ENCODE measurements around the gene GALNT10.

GALNT10 gene

GRCh38 chr5:154157483-154158378 is 32.8 kb upstream of the GALNT10 start:
- Histone ChIP-seq H3K4me2 (ENCODE audit: low read length) (no peak overlapping the region), H3K27me3 (ENCODE audit: control insufficient read depth, low read length) (peaks cover 19% of the 10 kb centered on the region), H3K36me3 (ENCODE audit: control insufficient read depth, low read length) (no peaks in the 10 kb centered on the region), H3K4me3 (ENCODE audit: low read length) (no peak overlapping the region), H3K9me3 (ENCODE audit: control insufficient read depth, insufficient read depth, low read length) (no peaks in the 10 kb centered on the region), H3K4me1 (ENCODE audit: control insufficient read depth, low read length) (no peaks in the 10 kb centered on the region), H3K79me2 (ENCODE audit: control insufficient read depth, low read length) (no peaks in the 10 kb centered on the region), H3K9me2 (replicated peaks; ENCODE audit: control insufficient read depth, low read length) (no peaks in the 10 kb centered on the region), H3K27ac (ENCODE audit: low read depth, low read length) (no peak overlapping the region), H3F3A (ENCODE audit: control insufficient read depth, insufficient read depth) (no peaks in the 10 kb centered on the region), H4K20me1 (ENCODE audit: control insufficient read depth, insufficient read depth, low read depth, low read length) (no peaks in the 10 kb centered on the region)
- TF ChIP-seq EZH2phosphoT487 (IDR thresholded peaks at IDR 0.05; ENCODE audit: borderline replicate concordance, low read length): no peak
- peak; percentile 95 for TF ChIP-seq CTCF (IDR thresholded peaks at IDR 0.05; ENCODE audit: low read depth, low read length, poor library complexity, severe bottlenecking)

- H3K4me1 ChIP-seq (ENCODE audit: control insufficient read depth, low read length): no peaks in the 10 kb centered on the region
- no peaks in the 10 kb centered on the region for H3K9me3 ChIP-seq (ENCODE audit: control insufficient read depth, insufficient read depth, low read length)
- H3K79me2 ChIP-seq (ENCODE audit: control insufficient read depth, low read length): no peaks in the 10 kb centered on the region
- H3K27me3 ChIP-seq (ENCODE audit: control insufficient read depth, low read length): peaks cover 19% of the 10 kb centered on the region
- no peak overlapping the region for H3K4me2 ChIP-seq (ENCODE audit: low read length)
- no peak for TF ChIP-seq EZH2phosphoT487 (IDR thresholded peaks at IDR 0.05; ENCODE audit: borderline replicate concordance, low read length)
- no peak for TF ChIP-seq CTCF (IDR thresholded peaks at IDR 0.05; ENCODE audit: low read depth, low read length, poor library complexity, severe bottlenecking)
- no peak overlapping the region for H3K4me3 ChIP-seq (ENCODE audit: low read length)
- H3K27ac ChIP-seq (ENCODE audit: low read depth, low read length): no peak overlapping the region
- H3F3A ChIP-seq (ENCODE audit: control insufficient read depth, insufficient read depth): no peaks in the 10 kb centered on the region
- H4K20me1 ChIP-seq (ENCODE audit: control insufficient read depth, insufficient read depth, low read depth, low read length): no peaks in the 10 kb centered on the region
- no peaks in the 10 kb centered on the region for H3K9me2 ChIP-seq (replicated peaks; ENCODE audit: control insufficient read depth, low read length)
- no peaks in the 10 kb centered on the region for H3K36me3 ChIP-seq (ENCODE audit: control insufficient read depth, low read length)
Measured at GRCh38 chr5:154158379-154158737, 32.2 kb upstream of the GALNT10 start.

- Histone ChIP-seq H3K9me3 (ENCODE audit: control insufficient read depth, insufficient read depth, low read length) (no peaks in the 10 kb centered on the region), H3F3A (ENCODE audit: control insufficient read depth, insufficient read depth) (no peaks in the 10 kb centered on the region), H3K4me3 (ENCODE audit: low read length) (no peak overlapping the region), H3K27ac (ENCODE audit: low read depth, low read length) (no peak overlapping the region), H3K79me2 (ENCODE audit: control insufficient read depth, low read length) (no peaks in the 10 kb centered on the region), H3K36me3 (ENCODE audit: control insufficient read depth, low read length) (no peaks in the 10 kb centered on the region), H3K9me2 (replicated peaks; ENCODE audit: control insufficient read depth, low read length) (no peaks in the 10 kb centered on the region), H3K27me3 (ENCODE audit: control insufficient read depth, low read length) (peaks cover 19% of the 10 kb centered on the region), H3K4me2 (ENCODE audit: low read length) (no peak overlapping the region), H4K20me1 (ENCODE audit: control insufficient read depth, insufficient read depth, low read depth, low read length) (no peaks in the 10 kb centered on the region), H3K4me1 (ENCODE audit: control insufficient read depth, low read length) (no peaks in the 10 kb centered on the region)
- TF ChIP-seq EZH2phosphoT487 (IDR thresholded peaks at IDR 0.05; ENCODE audit: borderline replicate concordance, low read length): no peak
- TF ChIP-seq CTCF (IDR thresholded peaks at IDR 0.05; ENCODE audit: low read depth, low read length, poor library complexity, severe bottlenecking): no peak
Measured at GRCh38 chr5:154159343-154159742, 31.2 kb upstream of the GALNT10 start.
